Astrocyte (in vitro differentiated cells and primary cell): ENCODE measurements around the gene VPS13D.

Experiments used
- EZH2 ChIP-seq: IDR thresholded peaks from 2 replicates; pipeline ENCODE4 v1.6.1; 2012; ENCODE audit warnings: mild to moderate bottlenecking, low read length, inconsistent platforms; ENCODE audit not compliant: insufficient read depth
- TF ChIP-seq, protein P1 (sequence below): IDR thresholded peaks from 2 replicates; pipeline ENCODE4 v1.5.1; 2011; ENCODE audit warnings: low read depth, mild to moderate bottlenecking, inconsistent platforms, low read length, moderate library complexity; ENCODE audit not compliant: insufficient read depth

DNA sequence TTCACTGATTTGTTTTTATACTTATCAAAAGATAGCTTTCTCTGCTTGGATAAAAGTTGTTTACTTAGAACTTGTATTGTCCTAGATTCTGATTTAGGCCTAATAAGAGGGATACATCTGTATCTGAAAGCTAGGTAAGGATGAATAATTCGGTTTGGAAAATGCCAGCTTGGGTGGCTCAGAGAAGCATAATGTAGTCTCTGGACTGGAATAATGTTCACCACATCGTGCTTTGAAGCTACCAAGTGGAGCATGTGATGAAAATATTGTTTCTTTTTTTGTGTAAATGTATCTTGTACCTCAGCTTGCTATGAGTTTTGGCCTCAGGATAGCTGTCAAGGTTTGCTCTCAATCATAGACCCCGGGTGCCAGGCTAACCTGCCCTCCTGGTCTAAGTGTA lies 49.2 kb downstream of the VPS13D start:
- TF ChIP-seq, protein P1, sequence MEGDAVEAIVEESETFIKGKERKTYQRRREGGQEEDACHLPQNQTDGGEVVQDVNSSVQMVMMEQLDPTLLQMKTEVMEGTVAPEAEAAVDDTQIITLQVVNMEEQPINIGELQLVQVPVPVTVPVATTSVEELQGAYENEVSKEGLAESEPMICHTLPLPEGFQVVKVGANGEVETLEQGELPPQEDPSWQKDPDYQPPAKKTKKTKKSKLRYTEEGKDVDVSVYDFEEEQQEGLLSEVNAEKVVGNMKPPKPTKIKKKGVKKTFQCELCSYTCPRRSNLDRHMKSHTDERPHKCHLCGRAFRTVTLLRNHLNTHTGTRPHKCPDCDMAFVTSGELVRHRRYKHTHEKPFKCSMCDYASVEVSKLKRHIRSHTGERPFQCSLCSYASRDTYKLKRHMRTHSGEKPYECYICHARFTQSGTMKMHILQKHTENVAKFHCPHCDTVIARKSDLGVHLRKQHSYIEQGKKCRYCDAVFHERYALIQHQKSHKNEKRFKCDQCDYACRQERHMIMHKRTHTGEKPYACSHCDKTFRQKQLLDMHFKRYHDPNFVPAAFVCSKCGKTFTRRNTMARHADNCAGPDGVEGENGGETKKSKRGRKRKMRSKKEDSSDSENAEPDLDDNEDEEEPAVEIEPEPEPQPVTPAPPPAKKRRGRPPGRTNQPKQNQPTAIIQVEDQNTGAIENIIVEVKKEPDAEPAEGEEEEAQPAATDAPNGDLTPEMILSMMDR, result no peak
- no peak for TF ChIP-seq EZH2
